ENCODE data around the gene CD55.

Gene CD55

GRCh38 chr1:207342332-207342731, 20.9 kb downstream of the CD55 start:
- Histone ChIP-seq H3K4me2 (ENCODE audit: low read length) (no peak overlapping the region), H3K9me2 (replicated peaks; ENCODE audit: control insufficient read depth, low read length) (no peaks in the 10 kb centered on the region), H3K4me1 (ENCODE audit: control insufficient read depth, low read length) (peaks cover under 1% of the 10 kb centered on the region), H3K9me3 (ENCODE audit: control insufficient read depth, insufficient read depth, low read length) (no peaks in the 10 kb centered on the region), H3K36me3 (ENCODE audit: control insufficient read depth, low read length) (peaks cover 74% of the 10 kb centered on the region), H4K20me1 (ENCODE audit: control insufficient read depth, insufficient read depth, low read depth, low read length) (no peaks in the 10 kb centered on the region), H3K27ac (ENCODE audit: low read depth, low read length) (no peak overlapping the region), H3K79me2 (ENCODE audit: control insufficient read depth, low read length) (peaks cover 3% of the 10 kb centered on the region; the same call in 1 of the 2 replicates), H3F3A (ENCODE audit: control insufficient read depth, insufficient read depth) (no peaks in the 10 kb centered on the region), H3K27me3 (ENCODE audit: control insufficient read depth, low read length) (no peaks in the 10 kb centered on the region), H3K4me3 (ENCODE audit: low read length) (no peak overlapping the region)
- TF ChIP-seq CTCF (IDR thresholded peaks at IDR 0.05; ENCODE audit: low read depth, low read length, poor library complexity, severe bottlenecking) (no peak), EZH2phosphoT487 (IDR thresholded peaks at IDR 0.05; ENCODE audit: borderline replicate concordance, low read length) (no peak)

- H3K36me3 ChIP-seq (ENCODE audit: control insufficient read depth, low read length) = peaks cover 76% of the 10 kb centered on the region
Measured at GRCh38 chr1:207343675-207344074, 22.2 kb downstream of the CD55 start.

GRCh38 chr1:207344221-207344620, 22.7 kb downstream of the CD55 start:
- Histone ChIP-seq H3K36me3 (ENCODE audit: control insufficient read depth, low read length) (peaks cover 76% of the 10 kb centered on the region), H3K4me1 (ENCODE audit: control insufficient read depth, low read length) (no peaks in the 10 kb centered on the region), H3K4me2 (ENCODE audit: low read length) (no peak overlapping the region), H3F3A (ENCODE audit: control insufficient read depth, insufficient read depth) (no peaks in the 10 kb centered on the region), H3K27me3 (ENCODE audit: control insufficient read depth, low read length) (no peaks in the 10 kb centered on the region), H3K9me3 (ENCODE audit: control insufficient read depth, insufficient read depth, low read length) (no peaks in the 10 kb centered on the region), H3K27ac (ENCODE audit: low read depth, low read length) (no peak overlapping the region), H4K20me1 (ENCODE audit: control insufficient read depth, insufficient read depth, low read depth, low read length) (no peaks in the 10 kb centered on the region), H3K4me3 (ENCODE audit: low read length) (no peak overlapping the region), H3K9me2 (replicated peaks; ENCODE audit: control insufficient read depth, low read length) (no peaks in the 10 kb centered on the region), H3K79me2 (ENCODE audit: control insufficient read depth, low read length) (peaks cover 3% of the 10 kb centered on the region; the same call in 1 of the 2 replicates)
- TF ChIP-seq CTCF (IDR thresholded peaks at IDR 0.05; ENCODE audit: low read depth, low read length, poor library complexity, severe bottlenecking) = no peak
- no peak for TF ChIP-seq EZH2phosphoT487 (IDR thresholded peaks at IDR 0.05; ENCODE audit: borderline replicate concordance, low read length)

More at GRCh38 chr1:207343675-207344074, 22.2 kb downstream of the CD55 start:
- TF ChIP-seq CTCF (IDR thresholded peaks at IDR 0.05; ENCODE audit: low read depth, low read length, poor library complexity, severe bottlenecking) (no peak), EZH2phosphoT487 (IDR thresholded peaks at IDR 0.05; ENCODE audit: borderline replicate concordance, low read length) (no peak)
- Histone ChIP-seq H3K4me3 (ENCODE audit: low read length) (no peak overlapping the region), H3K9me2 (replicated peaks; ENCODE audit: control insufficient read depth, low read length) (no peaks in the 10 kb centered on the region), H4K20me1 (ENCODE audit: control insufficient read depth, insufficient read depth, low read depth, low read length) (no peaks in the 10 kb centered on the region), H3K9me3 (ENCODE audit: control insufficient read depth, insufficient read depth, low read length) (no peaks in the 10 kb centered on the region), H3K79me2 (ENCODE audit: control insufficient read depth, low read length) (peaks cover 3% of the 10 kb centered on the region; the same call in 1 of the 2 replicates), H3K27ac (ENCODE audit: low read depth, low read length) (no peak overlapping the region), H3F3A (ENCODE audit: control insufficient read depth, insufficient read depth) (no peaks in the 10 kb centered on the region), H3K4me1 (ENCODE audit: control insufficient read depth, low read length) (no peaks in the 10 kb centered on the region), H3K4me2 (ENCODE audit: low read length) (no peak overlapping the region), H3K27me3 (ENCODE audit: control insufficient read depth, low read length) (no peaks in the 10 kb centered on the region)
